Measurements from ENCODE around the gene NUBPL.
"Not testable (repeated sequence)": the region's sequence is repeated elsewhere in the genome, so short reads cannot be mapped to it uniquely, and the experiment has no call there.

NUBPL gene

DNA sequence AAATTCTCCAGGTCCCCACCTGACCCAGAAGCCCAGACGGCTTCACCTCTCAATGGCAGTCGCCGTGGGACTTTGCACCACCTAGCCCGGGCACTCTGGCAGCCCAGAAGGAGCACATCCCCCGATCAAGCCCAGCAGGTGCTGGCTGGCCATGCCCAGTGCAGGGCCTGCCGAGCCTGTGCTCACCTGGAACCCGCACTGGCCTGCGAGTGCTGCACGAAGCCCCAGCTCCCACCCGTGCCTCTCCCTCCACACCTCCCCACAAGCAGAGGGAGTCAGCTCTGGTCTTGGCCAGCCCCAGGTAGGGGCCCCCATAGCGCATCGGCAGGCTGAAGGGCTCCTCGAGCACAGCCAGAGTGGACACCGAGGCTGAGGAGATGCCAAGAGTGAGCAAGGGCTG is 144.5 kb downstream of the NUBPL start:
- H3K9me3 ChIP-seq (replicated peaks; ENCODE audit: low read length): no peaks in the 10 kb centered on the region
- H3K9ac ChIP-seq (ENCODE audit: low read depth, low read length): no peak overlapping the region
- H3K4me3 ChIP-seq (ENCODE audit: low read length): no peak overlapping the region
- no peak overlapping the region for H3K4me2 ChIP-seq (ENCODE audit: low read length)
- no peaks in the 10 kb centered on the region for H3K4me1 ChIP-seq (ENCODE audit: control insufficient read depth, insufficient read depth, low read length)
- no peaks in the 10 kb centered on the region for H3K27me3 ChIP-seq (ENCODE audit: control insufficient read depth, insufficient read depth, low read length)
- no peaks in the 10 kb centered on the region for H3K36me3 ChIP-seq (ENCODE audit: insufficient read depth, low read length)

- not testable (repeated sequence) for H3K36me3 ChIP-seq (ENCODE audit: insufficient read depth, low read length); H3K4me3 ChIP-seq (ENCODE audit: low read length); H3K9ac ChIP-seq (ENCODE audit: low read depth, low read length); H3K9me3 ChIP-seq (replicated peaks; ENCODE audit: low read length); H3K27me3 ChIP-seq (ENCODE audit: control insufficient read depth, insufficient read depth, low read length); H3K4me2 ChIP-seq (ENCODE audit: low read length); H3K4me1 ChIP-seq (ENCODE audit: control insufficient read depth, insufficient read depth, low read length)
Observed at GRCh38 chr14:31708661-31709060, 147.5 kb downstream of the NUBPL start.

- H3K4me1 ChIP-seq (ENCODE audit: control insufficient read depth, insufficient read depth, low read length): no peaks in the 10 kb centered on the region
- no peak overlapping the region for H3K9ac ChIP-seq (ENCODE audit: low read depth, low read length)
- no peak overlapping the region for H3K4me3 ChIP-seq (ENCODE audit: low read length)
- H3K27me3 ChIP-seq (ENCODE audit: control insufficient read depth, insufficient read depth, low read length): no peaks in the 10 kb centered on the region
- no peaks in the 10 kb centered on the region for H3K36me3 ChIP-seq (ENCODE audit: insufficient read depth, low read length)
- H3K4me2 ChIP-seq (ENCODE audit: low read length): no peak overlapping the region
- H3K9me3 ChIP-seq (replicated peaks; ENCODE audit: low read length): no peaks in the 10 kb centered on the region
Observed at GRCh38 chr14:31712244-31713127, 151.3 kb downstream of the NUBPL start.

GRCh38 chr14:31716208-31716607 is 155.0 kb downstream of the NUBPL start:
- H3K9me3 ChIP-seq (replicated peaks; ENCODE audit: low read length): no peaks in the 10 kb centered on the region
- no peaks in the 10 kb centered on the region for H3K4me1 ChIP-seq (ENCODE audit: control insufficient read depth, insufficient read depth, low read length)
- no peaks in the 10 kb centered on the region for H3K27me3 ChIP-seq (ENCODE audit: control insufficient read depth, insufficient read depth, low read length)
- no peak overlapping the region for H3K4me2 ChIP-seq (ENCODE audit: low read length)
- H3K9ac ChIP-seq (ENCODE audit: low read depth, low read length): no peak overlapping the region
- no peaks in the 10 kb centered on the region for H3K36me3 ChIP-seq (ENCODE audit: insufficient read depth, low read length)
- H3K4me3 ChIP-seq (ENCODE audit: low read length): no peak overlapping the region

DNA sequence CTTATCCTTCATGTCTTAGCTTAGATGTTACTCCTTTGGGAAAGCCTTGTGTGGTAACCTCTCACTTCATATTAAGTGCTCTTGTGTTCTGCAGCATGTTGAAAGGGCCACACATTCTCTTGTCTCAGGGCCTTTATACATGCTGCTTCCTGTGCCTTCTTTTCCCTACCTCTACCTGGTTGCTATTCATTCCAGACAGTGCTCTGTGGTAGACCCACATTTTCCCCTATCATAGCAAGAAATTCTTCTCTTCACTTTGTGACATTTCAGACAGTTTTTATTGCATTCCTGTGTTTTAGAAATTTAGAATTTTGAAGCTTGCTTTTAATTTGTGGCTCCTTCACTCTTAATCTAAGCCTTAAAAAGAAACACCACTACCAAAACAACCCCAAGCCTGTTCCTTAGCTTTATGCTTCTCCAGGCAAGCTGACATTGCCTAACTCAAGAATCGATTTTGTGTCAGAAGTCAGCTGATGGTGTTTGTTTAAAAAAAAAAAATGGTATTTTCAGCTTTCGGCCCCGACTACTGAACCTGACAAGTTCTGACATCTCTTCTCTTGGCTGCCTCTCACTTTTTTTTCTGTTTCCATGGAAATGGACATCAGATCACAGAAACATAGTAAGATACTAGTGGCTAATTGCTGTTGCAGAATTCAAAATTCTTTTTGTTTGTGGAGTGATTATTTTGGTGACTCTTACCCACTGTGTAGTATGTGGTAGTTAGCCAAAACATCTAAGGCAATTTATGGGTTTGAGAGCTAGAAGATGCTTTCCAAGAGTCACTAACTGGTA is 156.3 kb downstream of the NUBPL start:
- Histone ChIP-seq H3K9me3 (replicated peaks; ENCODE audit: low read length) (no peaks in the 10 kb centered on the region), H3K9ac (ENCODE audit: low read depth, low read length) (no peak overlapping the region), H3K4me3 (ENCODE audit: low read length) (no peak overlapping the region), H3K27me3 (ENCODE audit: control insufficient read depth, insufficient read depth, low read length) (no peaks in the 10 kb centered on the region), H3K4me1 (ENCODE audit: control insufficient read depth, insufficient read depth, low read length) (no peaks in the 10 kb centered on the region), H3K36me3 (ENCODE audit: insufficient read depth, low read length) (no peaks in the 10 kb centered on the region), H3K4me2 (ENCODE audit: low read length) (no peak overlapping the region)

GRCh38 chr14:31718585-31718984 is 157.4 kb downstream of the NUBPL start:
- H3K27me3 ChIP-seq (ENCODE audit: control insufficient read depth, insufficient read depth, low read length): no peaks in the 10 kb centered on the region
- no peaks in the 10 kb centered on the region for H3K36me3 ChIP-seq (ENCODE audit: insufficient read depth, low read length)

GRCh38 chr14:31718985-31719384 is 157.8 kb downstream of the NUBPL start:
- Histone ChIP-seq H3K36me3 (ENCODE audit: insufficient read depth, low read length) (no peaks in the 10 kb centered on the region), H3K27me3 (ENCODE audit: control insufficient read depth, insufficient read depth, low read length) (no peaks in the 10 kb centered on the region), H3K9ac (ENCODE audit: low read depth, low read length) (no peak overlapping the region), H3K4me1 (ENCODE audit: control insufficient read depth, insufficient read depth, low read length) (no peaks in the 10 kb centered on the region), H3K4me2 (ENCODE audit: low read length) (no peak overlapping the region), H3K4me3 (ENCODE audit: low read length) (no peak overlapping the region), H3K9me3 (replicated peaks; ENCODE audit: low read length) (no peaks in the 10 kb centered on the region)

More at GRCh38 chr14:31718585-31718984, 157.4 kb downstream of the NUBPL start:
- Histone ChIP-seq H3K4me3 (ENCODE audit: low read length) (no peak overlapping the region), H3K9ac (ENCODE audit: low read depth, low read length) (no peak overlapping the region), H3K4me1 (ENCODE audit: control insufficient read depth, insufficient read depth, low read length) (no peaks in the 10 kb centered on the region), H3K4me2 (ENCODE audit: low read length) (no peak overlapping the region), H3K9me3 (replicated peaks; ENCODE audit: low read length) (no peaks in the 10 kb centered on the region)

- H3K9me3 ChIP-seq (replicated peaks; ENCODE audit: low read length): no peaks in the 10 kb centered on the region
- H3K9ac ChIP-seq (ENCODE audit: low read depth, low read length): no peak overlapping the region
- no peak overlapping the region for H3K4me2 ChIP-seq (ENCODE audit: low read length)
- H3K36me3 ChIP-seq (ENCODE audit: insufficient read depth, low read length): no peaks in the 10 kb centered on the region
- H3K27me3 ChIP-seq (ENCODE audit: control insufficient read depth, insufficient read depth, low read length): no peaks in the 10 kb centered on the region
- H3K4me1 ChIP-seq (ENCODE audit: control insufficient read depth, insufficient read depth, low read length): no peaks in the 10 kb centered on the region
- no peak overlapping the region for H3K4me3 ChIP-seq (ENCODE audit: low read length)
Observed at GRCh38 chr14:31726337-31726736, 165.1 kb downstream of the NUBPL start.

DNA sequence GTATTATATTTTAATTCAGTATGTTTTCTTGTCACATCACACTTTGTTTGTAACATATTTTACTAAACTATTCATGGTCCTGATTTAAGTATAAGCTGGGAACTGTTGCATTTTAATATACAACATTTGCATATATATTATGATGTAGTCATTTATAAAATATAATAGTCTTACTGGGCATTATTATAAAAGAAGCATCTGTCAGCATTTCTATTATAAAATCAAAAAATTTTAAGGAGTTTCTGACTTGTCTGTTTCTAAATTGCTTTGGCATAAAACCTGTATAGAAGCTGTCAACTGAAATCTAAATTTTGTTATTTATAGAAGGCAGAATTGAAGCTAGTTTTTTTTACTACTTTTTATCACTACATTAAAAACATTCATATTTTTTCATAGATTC is 166.6 kb downstream of the NUBPL start:
- no peak overlapping the region for H3K4me3 ChIP-seq (ENCODE audit: low read length)
- no peaks in the 10 kb centered on the region for H3K36me3 ChIP-seq (ENCODE audit: insufficient read depth, low read length)
- H3K9ac ChIP-seq (ENCODE audit: low read depth, low read length): no peak overlapping the region
- H3K4me1 ChIP-seq (ENCODE audit: control insufficient read depth, insufficient read depth, low read length): no peaks in the 10 kb centered on the region
- no peaks in the 10 kb centered on the region for H3K27me3 ChIP-seq (ENCODE audit: control insufficient read depth, insufficient read depth, low read length)
- no peaks in the 10 kb centered on the region for H3K9me3 ChIP-seq (replicated peaks; ENCODE audit: low read length)
- H3K4me2 ChIP-seq (ENCODE audit: low read length): no peak overlapping the region

- no peak overlapping the region for H3K9ac ChIP-seq (ENCODE audit: low read depth, low read length)
- no peaks in the 10 kb centered on the region for H3K36me3 ChIP-seq (ENCODE audit: insufficient read depth, low read length)
- no peaks in the 10 kb centered on the region for H3K4me1 ChIP-seq (ENCODE audit: control insufficient read depth, insufficient read depth, low read length)
- no peaks in the 10 kb centered on the region for H3K9me3 ChIP-seq (replicated peaks; ENCODE audit: low read length)
- no peak overlapping the region for H3K4me2 ChIP-seq (ENCODE audit: low read length)
- H3K4me3 ChIP-seq (ENCODE audit: low read length): no peak overlapping the region
- H3K27me3 ChIP-seq (ENCODE audit: control insufficient read depth, insufficient read depth, low read length): no peaks in the 10 kb centered on the region
Observed at GRCh38 chr14:31740688-31741087, 179.5 kb downstream of the NUBPL start.

GRCh38 chr14:31745741-31746140 is 184.5 kb downstream of the NUBPL start:
- Histone ChIP-seq H3K4me3 (ENCODE audit: low read length) (no peak overlapping the region), H3K9me3 (replicated peaks; ENCODE audit: low read length) (peaks cover 10% of the 10 kb centered on the region), H3K36me3 (ENCODE audit: insufficient read depth, low read length) (no peaks in the 10 kb centered on the region), H3K9ac (ENCODE audit: low read depth, low read length) (no peak overlapping the region), H3K4me2 (ENCODE audit: low read length) (no peak overlapping the region), H3K4me1 (ENCODE audit: control insufficient read depth, insufficient read depth, low read length) (no peaks in the 10 kb centered on the region), H3K27me3 (ENCODE audit: control insufficient read depth, insufficient read depth, low read length) (no peaks in the 10 kb centered on the region)

Data from skeletal muscle satellite cell (primary cell).